Spleen (tissue), 7 donors: Measurements from ENCODE around the gene MAGEH1.

Source experiments
- POLR2A ChIP-seq, 3 donors: fragments of 450-650 bp; IDR thresholded peaks; one replicate each; pipeline ENCODE4 v1.5.1; 2017; ENCODE audit warnings: antibody characterized with exemption in 3 of 3, mild to moderate bottlenecking in 1 of 3
- POLR2AphosphoS5 ChIP-seq, 3 donors: sonication (generic); formaldehyde crosslinking; IDR thresholded peaks; one replicate each; pipeline ENCODE4 v1.5.1; 2017; ENCODE audit warnings: antibody characterized with exemption in 3 of 3
- TF ChIP-seq, protein P1 (sequence below), 11 experiments: fragments of 200-600 bp in 7 of 11; fragments of 450-650 bp in 4 of 11; sonication (generic) in 4 of 11; IDR thresholded peaks in 8 of 11; conservative IDR thresholded peaks in 3 of 11; 1 replicate in 7 of 11; 2 replicates in 4 of 11; pipeline versions ENCODE4 v1.4.0 to v1.8.0; 2016 to 2021; ENCODE audit warnings: antibody characterized with exemption in 11 of 11, inconsistent platforms in 4 of 11, mild to moderate bottlenecking in 1 of 11
- donor health status: DM: no; HTN: no; CAD: no; lungs with moderate emphysema.
- donor health status: DM: no; HTN: no; CAD: no.
- donor health status: DM: no; HTN: no; CAD: no.

- TF ChIP-seq, protein P1, sequence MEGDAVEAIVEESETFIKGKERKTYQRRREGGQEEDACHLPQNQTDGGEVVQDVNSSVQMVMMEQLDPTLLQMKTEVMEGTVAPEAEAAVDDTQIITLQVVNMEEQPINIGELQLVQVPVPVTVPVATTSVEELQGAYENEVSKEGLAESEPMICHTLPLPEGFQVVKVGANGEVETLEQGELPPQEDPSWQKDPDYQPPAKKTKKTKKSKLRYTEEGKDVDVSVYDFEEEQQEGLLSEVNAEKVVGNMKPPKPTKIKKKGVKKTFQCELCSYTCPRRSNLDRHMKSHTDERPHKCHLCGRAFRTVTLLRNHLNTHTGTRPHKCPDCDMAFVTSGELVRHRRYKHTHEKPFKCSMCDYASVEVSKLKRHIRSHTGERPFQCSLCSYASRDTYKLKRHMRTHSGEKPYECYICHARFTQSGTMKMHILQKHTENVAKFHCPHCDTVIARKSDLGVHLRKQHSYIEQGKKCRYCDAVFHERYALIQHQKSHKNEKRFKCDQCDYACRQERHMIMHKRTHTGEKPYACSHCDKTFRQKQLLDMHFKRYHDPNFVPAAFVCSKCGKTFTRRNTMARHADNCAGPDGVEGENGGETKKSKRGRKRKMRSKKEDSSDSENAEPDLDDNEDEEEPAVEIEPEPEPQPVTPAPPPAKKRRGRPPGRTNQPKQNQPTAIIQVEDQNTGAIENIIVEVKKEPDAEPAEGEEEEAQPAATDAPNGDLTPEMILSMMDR (IDR thresholded peaks at IDR 0.05 in 8 of 11, conservative IDR thresholded peaks at IDR 0.05 in 3 of 11), result no peak
- no peak for TF ChIP-seq POLR2A (IDR thresholded peaks at IDR 0.05)
- no peak for TF ChIP-seq POLR2AphosphoS5 (IDR thresholded peaks at IDR 0.05)
Observed at GRCh38 chrX:55484948-55485347, 33.0 kb downstream of the MAGEH1 start.
